Mesenchymal stem cell (in vitro differentiated cells and primary cell): ENCODE data around the gene STK24.

Experiments used
- DNase-seq: peaks from one replicate; pipeline ENCODE4 v3.0.0-alpha.2; 2013
- H2AFZ ChIP-seq: one replicate; pipeline ENCODE4 v1.6.1; 2013; ENCODE audit warnings: low read depth, mild to moderate bottlenecking, control low read depth, inconsistent platforms, low read length, moderate library complexity
- H2AK5ac ChIP-seq: 2 replicates; pipeline ENCODE4 v1.6.1; 2013; ENCODE audit warnings: low read length, moderate library complexity, mild to moderate bottlenecking, inconsistent platforms; ENCODE audit not compliant: severe bottlenecking
- H2BK120ac ChIP-seq: one replicate; pipeline ENCODE4 v1.6.1; 2013; ENCODE audit warnings: low read depth, mild to moderate bottlenecking, inconsistent platforms, low read length, moderate library complexity
- H2BK12ac ChIP-seq, 2 experiments: one replicate each; pipeline ENCODE4 v1.6.1; 2013; ENCODE audit warnings: inconsistent platforms in 2 of 2, low read length in 2 of 2, mild to moderate bottlenecking in 2 of 2, moderate library complexity in 2 of 2, control low read depth in 1 of 2
- H2BK15ac ChIP-seq: one replicate; pipeline ENCODE4 v1.6.1; 2013; ENCODE audit warnings: mild to moderate bottlenecking, low read depth, inconsistent platforms; ENCODE audit not compliant: poor library complexity, severe bottlenecking
- H2BK5ac ChIP-seq: 2 replicates; pipeline ENCODE4 v1.6.1; 2013; ENCODE audit warnings: low read depth, mild to moderate bottlenecking, low read length, control low read depth, inconsistent platforms; ENCODE audit not compliant: poor library complexity, severe bottlenecking
- H3K14ac ChIP-seq, 2 experiments: one replicate each; pipeline ENCODE4 v1.6.1; 2013; ENCODE audit warnings: inconsistent platforms in 2 of 2, low read length in 2 of 2, control low read depth in 1 of 2, mild to moderate bottlenecking in 1 of 2, moderate library complexity in 1 of 2
- H3K18ac ChIP-seq, 2 experiments: one replicate each; pipeline ENCODE4 v1.6.1; 2013; ENCODE audit warnings: inconsistent platforms in 2 of 2, low read length in 2 of 2, control low read depth in 1 of 2, low read depth in 1 of 2, mild to moderate bottlenecking in 1 of 2
- H3K23ac ChIP-seq, 2 experiments: one replicate each; pipeline ENCODE4 v1.6.1; 2013; ENCODE audit warnings: inconsistent platforms in 2 of 2, low read length in 2 of 2, mild to moderate bottlenecking in 2 of 2, moderate library complexity in 2 of 2, control low read depth in 1 of 2
- H3K27ac ChIP-seq: 2 replicates; pipeline ENCODE4 v1.5.1; 2013; ENCODE audit warnings: mild to moderate bottlenecking, moderate library complexity, low read length, control low read depth, inconsistent platforms; ENCODE audit not compliant: poor library complexity, severe bottlenecking
- H3K27me3 ChIP-seq, 2 experiments: 2 replicates each; pipeline versions ENCODE4 v1.6.1 to v1.7.0; 2013; ENCODE audit warnings: low read length in 2 of 2, mild to moderate bottlenecking in 2 of 2, moderate library complexity in 2 of 2, control low read depth in 1 of 2, inconsistent platforms in 1 of 2; ENCODE audit not compliant: control insufficient read depth in 1 of 2, insufficient read depth in 1 of 2
- H3K36me3 ChIP-seq, 2 experiments: 2 replicates each; pipeline versions ENCODE4 v1.6.1 to v1.7.0; 2013; ENCODE audit warnings: low read length in 2 of 2, control low read depth in 1 of 2, inconsistent platforms in 1 of 2, low read depth in 1 of 2, mild to moderate bottlenecking in 1 of 2; ENCODE audit not compliant: insufficient read depth in 2 of 2, control insufficient read depth in 1 of 2
- H3K4ac ChIP-seq, 2 experiments: one replicate each; pipeline ENCODE4 v1.6.1; 2013; ENCODE audit warnings: inconsistent platforms in 2 of 2, low read length in 2 of 2, mild to moderate bottlenecking in 2 of 2, moderate library complexity in 2 of 2, control low read depth in 1 of 2, low read depth in 1 of 2
- H3K4me1 ChIP-seq: 2 replicates; pipeline ENCODE4 v1.6.1; 2013; ENCODE audit warnings: low read depth, low read length, control low read depth; ENCODE audit not compliant: control insufficient read depth, insufficient read depth
- H3K4me2 ChIP-seq: 2 replicates; pipeline ENCODE4 v1.6.1; 2013; ENCODE audit warnings: low read length, mild to moderate bottlenecking, inconsistent platforms; ENCODE audit not compliant: poor library complexity, severe bottlenecking
- H3K4me3 ChIP-seq, 2 experiments: 2 replicates each; pipeline versions ENCODE4 v1.5.1 to v1.7.0; 2013; ENCODE audit warnings: low read length in 2 of 2, mild to moderate bottlenecking in 2 of 2, control low read depth in 1 of 2, low read depth in 1 of 2; ENCODE audit not compliant: insufficient read depth in 1 of 2
- H3K79me1 ChIP-seq: replicated peaks from 2 replicates; pipeline ENCODE4 v1.6.1; 2013; ENCODE audit warnings: mild to moderate bottlenecking, control low read depth, low read length, inconsistent platforms; ENCODE audit not compliant: poor library complexity, severe bottlenecking
- H3K9ac ChIP-seq: 2 replicates; pipeline ENCODE4 v1.7.0; 2013; ENCODE audit warnings: mild to moderate bottlenecking, low read length, moderate library complexity
- H3K9me3 ChIP-seq: 2 replicates; pipeline ENCODE4 v1.7.0; 2013; ENCODE audit warnings: mild to moderate bottlenecking, low read length; ENCODE audit not compliant: control insufficient read depth
- H4K8ac ChIP-seq: one replicate; pipeline ENCODE4 v1.6.1; 2013; ENCODE audit warnings: inconsistent platforms, mild to moderate bottlenecking, low read length, moderate library complexity
- H4K91ac ChIP-seq: one replicate; pipeline ENCODE4 v1.6.1; 2013; ENCODE audit warnings: mild to moderate bottlenecking, low read length, inconsistent platforms
- WGBS: methylation state at CpG from one replicate; pipeline ENCODE4 v1.1.7; 2013; ENCODE audit warnings: mixed read lengths; 5-methylcytosine and 5-hydroxymethylcytosine counted together

Gene STK24

GRCh38 chr13:98401934-98402333, 175.0 kb downstream of the STK24 start:
- Histone ChIP-seq H3K23ac (no peak overlapping the region), H3K14ac (no peak overlapping the region), H2BK5ac (no peak overlapping the region), H2AFZ (no peak overlapping the region), H3K27me3 (no peaks in the 10 kb centered on the region), H2BK12ac (no peak overlapping the region), H3K9ac (no peak overlapping the region), H2BK120ac (no peak overlapping the region), H2AK5ac (no peak overlapping the region), H3K36me3 (peaks cover 23 to 29% of the 10 kb centered on the region in 2 experiments), H4K91ac (no peak overlapping the region), H3K27ac (no peak overlapping the region), H4K8ac (no peak overlapping the region), H3K4me1 (no peaks in the 10 kb centered on the region), H3K4me2 (no peak overlapping the region), H3K9me3 (no peaks in the 10 kb centered on the region), H3K79me1 (peaks cover 22% of the 10 kb centered on the region), H3K4me3 (no peak overlapping the region), H3K18ac (no peak overlapping the region), H3K4ac (no peak overlapping the region), H2BK15ac (no peak overlapping the region)
- DNase-seq = no peak
- 95% methylated on average over 13 of the region's 13 CpGs for WGBS

GRCh38 chr13:98399756-98400155, 177.2 kb downstream of the STK24 start:
- Histone ChIP-seq H2AFZ (no peak overlapping the region), H2BK15ac (no peak overlapping the region), H4K91ac (no peak overlapping the region), H3K14ac (no peak overlapping the region), H2BK12ac (no peak overlapping the region), H3K4me1 (no peaks in the 10 kb centered on the region), H3K23ac (no peak overlapping the region), H3K27me3 (no peaks in the 10 kb centered on the region), H3K9ac (no peak overlapping the region), H2BK120ac (no peak overlapping the region), H3K4me2 (no peak overlapping the region), H2AK5ac (no peak overlapping the region), H3K9me3 (no peaks in the 10 kb centered on the region), H3K79me1 (peaks cover 32% of the 10 kb centered on the region), H3K27ac (no peak overlapping the region), H3K4ac (no peak overlapping the region), H3K36me3 (peaks cover 28 to 36% of the 10 kb centered on the region in 2 experiments), H4K8ac (no peak overlapping the region), H2BK5ac (no peak overlapping the region), H3K18ac (no peak overlapping the region), H3K4me3 (no peak overlapping the region)
- 89% methylated on average over 3 of the region's 4 CpGs for WGBS
- no peak for DNase-seq

- Histone ChIP-seq H3K14ac (no peak overlapping the region), H3K23ac (no peak overlapping the region), H3K4me2 (no peak overlapping the region), H3K27me3 (no peaks in the 10 kb centered on the region), H3K9ac (no peak overlapping the region), H3K36me3 (peaks cover 28 to 44% of the 10 kb centered on the region in 2 experiments), H2BK5ac (no peak overlapping the region), H3K18ac (no peak overlapping the region), H4K91ac (no peak overlapping the region), H2AFZ (no peak overlapping the region), H2BK120ac (no peak overlapping the region), H3K4ac (no peak overlapping the region), H2BK12ac (no peak overlapping the region), H3K79me1 (peaks cover 30% of the 10 kb centered on the region), H3K4me3 (no peak overlapping the region), H3K27ac (no peak overlapping the region), H3K9me3 (no peaks in the 10 kb centered on the region), H2AK5ac (no peak overlapping the region), H3K4me1 (no peaks in the 10 kb centered on the region), H4K8ac (no peak overlapping the region), H2BK15ac (no peak overlapping the region)
- DNase-seq = no peak
- WGBS = no CpG with 5 or more reads among the region's 5 CpGs
These were observed 178.3 kb downstream of the STK24 start for GRCh38 chr13:98398581-98398980.

GRCh38 chr13:98397861-98398260, 179.0 kb downstream of the STK24 start:
- Histone ChIP-seq H4K8ac (no peak overlapping the region), H3K4ac (no peak overlapping the region), H3K23ac (no peak overlapping the region), H3K27ac (no peak overlapping the region), H3K9ac (no peak overlapping the region), H3K14ac (no peak overlapping the region), H3K4me2 (no peak overlapping the region), H3K4me3 (no peak overlapping the region), H2AFZ (no peak overlapping the region), H2BK15ac (no peak overlapping the region), H3K4me1 (no peaks in the 10 kb centered on the region), H2AK5ac (no peak overlapping the region), H2BK12ac (no peak overlapping the region), H3K27me3 (no peaks in the 10 kb centered on the region), H2BK120ac (no peak overlapping the region), H3K36me3 (peaks cover 28 to 40% of the 10 kb centered on the region in 2 experiments), H3K9me3 (no peaks in the 10 kb centered on the region), H4K91ac (no peak overlapping the region), H3K79me1 (peaks cover 26% of the 10 kb centered on the region), H3K18ac (no peak overlapping the region), H2BK5ac (no peak overlapping the region)
- WGBS = 100% methylated on average over 6 of the region's 7 CpGs
- DNase-seq = no peak
